Right ventricle myocardium superior (tissue), 1 donor: ENCODE data around the gene TTC4. TPM values are rescaled to one million over a fixed set of nuclear protein-coding genes. Genes with fewer than 3 reads are reported as not detected.

Experiments used
- ATAC-seq: fragments of 200-7000 bp; cut with Tn5 transposase; one replicate; pipeline ENCODE4 v1.9.1; 2020; ENCODE audit warnings: mild to moderate bottlenecking; ENCODE audit not compliant: poor library complexity
- DNase-seq: peaks from one replicate; pipeline ENCODE4 v3.0.0-alpha.2; 2020
- intact Hi-C: fragments of 100-400 bp; cut with DNase I; formaldehyde crosslinking; loops from one replicate; pipeline ENCODE4 v1.11.2; 2022
- total RNA-seq: library from RNA; stranded (reverse); fragmentation: NEBNext Ultra II Directional; extraction: Animal tissue kit (Norgen Biotek cat#: 25700); gene quantifications from one replicate; pipeline ENCODE4 v1.2.1, GENCODE V29; 2021
- donor health status: DM: no; HTN: yes; CAD: no; lungs with severe emphysema.

The TTC4 gene
- total RNA-seq, 1 donor from 2014 or later, result 14.8 TPM

- no peak for DNase-seq
- intact Hi-C loops, result no loop called here
- ATAC-seq, result no peak
These were observed 15.6 kb upstream of the TTC4 start for GRCh38 chr1:54699936-54700525.

DNA sequence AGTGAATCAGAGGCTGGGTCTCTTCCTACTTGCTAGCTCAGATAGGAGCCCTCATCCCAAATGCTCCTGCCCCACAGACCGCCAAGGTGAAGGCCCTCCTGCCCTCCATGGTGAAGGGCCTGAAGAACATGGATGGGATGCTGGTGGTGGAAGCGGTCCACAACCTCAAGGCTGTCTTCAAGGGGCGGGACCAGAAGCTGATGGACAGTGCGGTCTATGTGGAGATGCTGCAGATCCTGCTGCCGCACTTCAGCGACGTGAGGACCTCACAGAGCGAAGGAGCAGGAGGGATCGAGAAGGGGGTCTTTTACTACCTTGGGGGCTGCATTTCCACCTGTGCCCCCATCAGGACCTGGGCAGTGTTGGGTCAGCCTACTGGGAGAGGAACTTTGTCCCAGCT is 14.6 kb upstream of the TTC4 start:
- ATAC-seq (no peak), DNase-seq (no peak)
- intact Hi-C loops, result no loop called here

GRCh38 chr1:54701996-54702395 is 13.7 kb upstream of the TTC4 start:
- DNase-seq (no peak), ATAC-seq (no peak)
- intact Hi-C loops, result no loop called here

- ATAC-seq (no peak), DNase-seq (no peak)
- intact Hi-C loops, result no loop called here
These were observed 12.2 kb upstream of the TTC4 start for GRCh38 chr1:54703471-54703870.

- intact Hi-C loops, result no loop called here
- no peak for ATAC-seq
- DNase-seq, result no peak
These were observed 10.5 kb upstream of the TTC4 start for GRCh38 chr1:54705153-54705552.

DNA sequence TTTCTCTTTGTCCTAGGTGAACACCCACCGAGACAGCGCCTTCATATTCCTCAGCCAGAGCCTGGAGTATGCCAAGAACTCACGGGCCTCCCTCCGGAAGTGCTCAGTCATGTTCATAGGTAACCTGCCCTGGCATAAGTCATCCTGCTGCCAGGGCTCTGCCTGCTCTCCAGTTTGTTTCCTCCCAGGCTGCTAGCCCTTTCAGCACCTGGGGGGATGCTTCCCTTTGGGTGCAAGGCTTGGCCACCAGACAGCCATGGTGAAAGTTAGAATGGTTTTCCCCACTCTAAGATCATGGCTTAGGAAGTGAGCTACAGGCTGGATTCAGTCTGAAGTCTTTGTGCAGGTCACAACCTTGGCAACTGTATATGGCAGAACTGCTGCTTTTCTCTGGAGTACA is 9.2 kb upstream of the TTC4 start:
- intact Hi-C loops, result no loop called here
- no peak for DNase-seq
- ATAC-seq, result no peak

DNA sequence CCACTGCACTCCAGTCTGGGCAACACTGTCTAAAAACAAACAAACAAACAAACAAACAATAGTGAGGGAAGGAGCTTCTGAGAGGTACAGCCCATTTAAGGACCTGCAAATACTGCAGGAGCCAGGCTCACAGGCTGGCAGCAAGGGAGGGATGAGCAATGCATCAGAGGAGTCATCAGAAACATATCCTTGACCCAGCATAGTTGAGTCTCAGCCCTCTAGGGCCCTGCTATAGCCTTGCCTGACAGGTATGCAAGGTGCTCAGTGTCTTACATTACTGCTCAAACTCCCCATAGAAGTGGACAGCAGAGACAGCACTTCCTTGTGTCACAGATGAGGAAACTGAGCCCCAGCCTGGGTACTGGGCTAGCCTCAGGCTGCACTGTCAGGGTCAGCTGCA is 7.3 kb upstream of the TTC4 start:
- ATAC-seq, result no peak

GRCh38 chr1:54709547-54710292 is 5.9 kb upstream of the TTC4 start:
- DNase-seq, result no peak
- intact Hi-C loops, result no loop called here
- ATAC-seq, result no peak

More for the DNA sequence above, 7.3 kb upstream of the TTC4 start:
- intact Hi-C loops, result no loop called here
- DNase-seq, result no peak

- ATAC-seq (no peak), DNase-seq (no peak)
- intact Hi-C loops, result no loop called here
These were observed 5.2 kb upstream of the TTC4 start for GRCh38 chr1:54710434-54710833.

GRCh38 chr1:54710841-54711240 is 4.8 kb upstream of the TTC4 start:
- intact Hi-C loops, result no loop called here
- ATAC-seq (no peak), DNase-seq (no peak)

- DNase-seq (no peak), ATAC-seq (no peak)
- intact Hi-C loops, result no loop called here
These were observed 4.1 kb upstream of the TTC4 start for GRCh38 chr1:54711536-54711935.

DNA sequence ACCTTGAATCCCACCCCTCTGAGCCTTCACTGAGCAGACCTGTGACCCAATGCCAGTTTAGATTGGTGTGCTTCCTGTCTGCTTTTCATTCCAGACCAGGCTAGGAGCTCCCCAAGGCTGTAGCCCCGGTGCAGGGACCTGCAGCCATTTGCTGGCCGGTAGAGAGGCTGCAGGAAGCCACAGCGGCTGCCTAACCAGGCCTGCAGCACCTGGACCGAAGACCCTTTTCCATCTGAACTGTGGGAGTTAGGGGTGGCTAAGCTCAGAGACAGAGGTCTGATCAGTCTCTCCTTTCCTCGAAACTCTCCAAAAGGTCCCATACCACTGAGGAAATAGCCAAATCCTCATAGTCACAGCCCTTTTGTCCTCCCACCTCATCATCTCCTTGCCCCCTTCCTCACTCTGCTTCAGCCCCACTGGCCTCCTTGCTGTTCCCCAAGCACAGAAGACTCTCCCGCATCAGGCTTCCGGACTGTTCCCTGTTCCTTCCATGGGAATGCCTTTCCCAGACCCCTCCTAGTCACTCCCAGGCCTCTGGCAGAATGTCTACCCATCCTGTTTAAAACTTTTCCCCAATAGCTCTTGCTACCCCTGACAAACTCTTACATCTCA is 674 bp upstream of the TTC4 start:
- intact Hi-C loops, result no loop called here
- peak; percentile 15 for ATAC-seq
- no peak for DNase-seq

DNA sequence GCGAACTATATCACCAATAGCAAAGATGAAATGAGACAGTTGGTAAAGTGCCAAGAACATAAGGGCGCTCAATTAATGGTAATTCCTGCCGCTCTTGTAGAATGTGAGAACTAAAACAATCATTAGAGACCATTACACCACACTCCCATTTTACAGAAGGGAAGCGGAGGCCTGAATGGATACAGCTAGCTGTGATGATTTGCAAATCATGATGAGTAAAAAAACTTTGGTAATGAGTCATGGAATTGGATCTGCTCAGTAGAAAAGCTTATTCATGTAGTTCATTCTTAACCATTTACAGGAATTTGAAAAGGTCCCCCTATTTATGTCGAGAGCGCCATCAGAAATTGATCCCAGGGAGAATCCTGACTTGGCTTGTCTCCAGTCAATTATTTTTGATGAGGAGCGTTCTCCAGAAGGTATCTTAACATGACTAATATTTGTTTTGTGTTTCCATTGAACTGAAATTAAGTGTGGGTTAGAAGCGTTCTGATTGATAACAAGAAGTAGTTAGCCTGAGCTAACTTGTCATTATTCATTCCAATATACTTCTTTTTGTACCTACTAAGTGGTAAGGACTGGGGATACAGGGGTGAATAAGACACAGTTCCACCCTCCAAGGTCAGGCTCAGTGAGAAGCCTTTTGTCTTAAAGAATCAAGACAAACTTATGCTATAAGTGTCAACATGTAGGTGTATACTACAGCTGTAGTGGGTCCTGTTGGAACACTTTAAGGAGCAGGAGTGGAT is 812 bp downstream of the TTC4 start:
- no peak for ATAC-seq
- no peak for DNase-seq
- intact Hi-C loops, result no loop called here

GRCh38 chr1:54721719-54722118 is 6.1 kb downstream of the TTC4 start:
- no peak for ATAC-seq
- intact Hi-C loops, result no loop called here
- DNase-seq, result no peak

DNA sequence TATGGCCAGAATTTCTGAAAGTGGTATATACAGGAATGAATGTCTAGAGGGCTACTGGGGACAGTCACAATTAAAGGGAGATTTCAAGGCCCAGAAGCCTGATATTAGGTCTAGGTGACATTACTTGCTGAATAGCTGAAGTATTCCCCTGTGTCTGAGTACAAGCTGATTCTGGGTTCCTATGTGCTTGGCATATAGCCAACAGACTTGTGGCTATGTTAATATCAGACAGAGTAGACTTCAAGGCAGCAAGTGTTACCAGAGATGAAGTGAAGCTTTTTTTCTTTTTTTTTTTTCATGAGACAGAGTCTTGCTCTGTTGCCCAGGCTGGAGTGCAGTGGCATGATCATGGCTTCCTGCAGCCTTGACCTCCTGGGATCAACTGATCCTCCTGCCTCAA is 8.3 kb downstream of the TTC4 start:
- ATAC-seq (no peak), DNase-seq (no peak)
- intact Hi-C loops, result no loop called here

GRCh38 chr1:54724771-54725170 is 9.1 kb downstream of the TTC4 start:
- DNase-seq (no peak), ATAC-seq (no peak)
- intact Hi-C loops, result no loop called here

DNA sequence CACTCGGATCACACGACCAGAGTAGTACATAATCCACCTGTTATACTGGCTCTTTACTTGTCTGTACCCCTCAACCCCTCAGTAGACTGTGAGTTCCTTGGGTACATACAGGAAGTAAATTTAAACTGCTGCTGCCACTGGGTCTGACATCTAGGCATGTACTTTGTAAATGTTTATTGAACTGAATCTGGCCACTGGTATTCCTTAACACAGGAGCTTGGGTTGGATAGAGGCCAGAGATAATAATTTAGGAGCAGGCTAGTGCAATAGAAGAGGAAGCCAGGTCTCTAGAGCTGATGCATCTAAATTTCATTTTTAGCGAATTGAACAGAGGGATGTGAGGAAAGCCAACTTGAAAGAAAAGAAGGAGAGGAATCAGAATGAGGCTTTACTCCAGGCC is 12.4 kb downstream of the TTC4 start:
- ATAC-seq, result no peak
- DNase-seq, result no peak
- intact Hi-C loops, result no loop called here

- ATAC-seq (no peak), DNase-seq (no peak)
- intact Hi-C loops, result no loop called here
These were observed 21.0 kb downstream of the TTC4 start for GRCh38 chr1:54736685-54737084.

DNA sequence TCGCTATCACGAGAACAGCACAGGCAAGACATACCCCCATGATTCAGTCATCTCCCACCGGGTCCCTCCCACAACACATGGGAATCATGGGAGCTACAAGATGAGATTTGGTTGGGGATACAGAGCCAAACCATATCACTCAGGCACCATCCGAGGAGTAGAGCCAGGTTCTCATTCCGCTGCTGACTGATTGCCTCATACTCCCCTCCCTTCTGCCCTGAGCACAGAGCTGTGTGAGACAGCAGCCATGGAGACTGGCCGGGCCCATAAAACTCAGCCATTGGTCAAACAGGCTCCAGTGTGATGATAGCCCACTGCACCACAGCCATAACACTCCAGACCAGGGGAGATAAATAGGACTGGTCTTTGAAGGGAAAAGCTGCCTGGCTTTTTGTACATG is 22.6 kb downstream of the TTC4 start:
- DNase-seq (no peak), ATAC-seq (no peak)
- intact Hi-C loops, result no loop called here

DNA sequence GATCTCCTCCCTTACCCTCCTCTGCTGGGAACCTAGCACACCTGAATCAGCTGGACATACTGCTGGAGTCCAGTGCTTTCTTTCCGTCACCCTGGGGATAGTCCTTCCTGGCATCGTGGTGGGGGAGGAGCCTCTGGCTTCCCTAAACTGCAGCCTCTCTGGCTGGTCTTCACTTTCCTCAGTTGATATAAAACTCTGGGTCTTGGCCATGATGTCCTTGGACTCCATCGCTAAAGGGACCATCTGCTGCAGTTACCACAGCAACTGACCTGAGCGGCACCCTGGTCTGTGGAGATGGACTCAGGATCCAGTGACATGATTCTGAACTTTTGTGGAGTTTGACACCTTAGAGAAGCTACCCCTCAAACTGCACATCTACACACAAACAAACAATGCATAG is 25.9 kb downstream of the TTC4 start:
- intact Hi-C loops, result no loop called here
- DNase-seq, result no peak
- ATAC-seq, result no peak
